ENCODE results near the gene CYP2C19. TPM values are rescaled to one million over a fixed set of nuclear protein-coding genes. Genes with fewer than 3 reads are reported as not detected.

Gene CYP2C19
- total RNA-seq, 1 donor from 2014 or later, result not detected

Other genes with a start within 250 kb of the CYP2C19 start
- gene HELLS, start 216.9 kb upstream of the CYP2C19 start, total RNA-seq, result 14.6 TPM
- gene CYP2C18, start 79.0 kb upstream of the CYP2C19 start, total RNA-seq, result not detected
- not detected for gene CYP2C9, start 176.0 kb downstream of the CYP2C19 start, total RNA-seq